KMS-11 (cell line): ENCODE data around the gene EPM2AIP1.
A peak's percentile ranks its signal among the peaks of the same experiment; 100 is the strongest.

Experiments
- H2AFZ ChIP-seq: fragments of 200-600 bp; sonication (generic); 2 replicates; pipeline ENCODE4 v1.6.1; 2016; ENCODE audit warnings: antibody characterized with exemption, mixed run types, low read depth
- H3K27ac ChIP-seq: fragments of 200-600 bp; sonication (generic); 2 replicates; pipeline ENCODE4 v1.6.1; 2016; ENCODE audit warnings: mild to moderate bottlenecking, mixed run types
- H3K27me3 ChIP-seq: fragments of 200-600 bp; sonication (generic); 2 replicates; pipeline ENCODE4 v1.6.1; 2017; ENCODE audit warnings: mild to moderate bottlenecking, low read depth, mixed run types, moderate library complexity; ENCODE audit not compliant: insufficient read depth
- H3K36me3 ChIP-seq: fragments of 200-600 bp; sonication (generic); 2 replicates; pipeline ENCODE4 v1.6.1; 2017; ENCODE audit warnings: mild to moderate bottlenecking, mixed run types; ENCODE audit not compliant: insufficient read depth
- H3K4me1 ChIP-seq: fragments of 200-600 bp; sonication (generic); 2 replicates; pipeline ENCODE4 v1.6.1; 2016; ENCODE audit warnings: mild to moderate bottlenecking, low read depth, mixed run types; ENCODE audit not compliant: poor library complexity, severe bottlenecking
- H3K4me2 ChIP-seq: fragments of 200-600 bp; sonication (generic); 2 replicates; pipeline ENCODE4 v1.7.0; 2016; ENCODE audit warnings: mild to moderate bottlenecking, mixed run types
- H3K4me3 ChIP-seq: fragments of 200-600 bp; sonication (generic); IDR thresholded peaks from 2 replicates; pipeline ENCODE4 v1.6.1; 2017; ENCODE audit warnings: low read depth, low read length, mixed read lengths; ENCODE audit not compliant: insufficient read depth
- H3K79me2 ChIP-seq: fragments of 200-600 bp; sonication (generic); 2 replicates; pipeline ENCODE4 v1.6.1; 2016; ENCODE audit warnings: low read depth, mixed run types; ENCODE audit not compliant: insufficient read depth
- H3K9ac ChIP-seq: fragments of 200-600 bp; sonication (generic); 2 replicates; pipeline ENCODE4 v1.6.1; 2016; ENCODE audit warnings: mild to moderate bottlenecking, mixed run types
- H4K20me1 ChIP-seq: fragments of 200-600 bp; sonication (generic); 2 replicates; pipeline ENCODE4 v1.6.1; 2016; ENCODE audit warnings: mild to moderate bottlenecking, mixed run types; ENCODE audit not compliant: insufficient read depth
- TF ChIP-seq, protein P1 (sequence below): fragments of 200-600 bp; sonication (generic); conservative IDR thresholded peaks from 2 replicates; pipeline ENCODE4 v1.6.1; 2017; ENCODE audit warnings: low read depth, mild to moderate bottlenecking, antibody characterized with exemption, low read length, moderate library complexity, mixed read lengths

The EPM2AIP1 gene

DNA sequence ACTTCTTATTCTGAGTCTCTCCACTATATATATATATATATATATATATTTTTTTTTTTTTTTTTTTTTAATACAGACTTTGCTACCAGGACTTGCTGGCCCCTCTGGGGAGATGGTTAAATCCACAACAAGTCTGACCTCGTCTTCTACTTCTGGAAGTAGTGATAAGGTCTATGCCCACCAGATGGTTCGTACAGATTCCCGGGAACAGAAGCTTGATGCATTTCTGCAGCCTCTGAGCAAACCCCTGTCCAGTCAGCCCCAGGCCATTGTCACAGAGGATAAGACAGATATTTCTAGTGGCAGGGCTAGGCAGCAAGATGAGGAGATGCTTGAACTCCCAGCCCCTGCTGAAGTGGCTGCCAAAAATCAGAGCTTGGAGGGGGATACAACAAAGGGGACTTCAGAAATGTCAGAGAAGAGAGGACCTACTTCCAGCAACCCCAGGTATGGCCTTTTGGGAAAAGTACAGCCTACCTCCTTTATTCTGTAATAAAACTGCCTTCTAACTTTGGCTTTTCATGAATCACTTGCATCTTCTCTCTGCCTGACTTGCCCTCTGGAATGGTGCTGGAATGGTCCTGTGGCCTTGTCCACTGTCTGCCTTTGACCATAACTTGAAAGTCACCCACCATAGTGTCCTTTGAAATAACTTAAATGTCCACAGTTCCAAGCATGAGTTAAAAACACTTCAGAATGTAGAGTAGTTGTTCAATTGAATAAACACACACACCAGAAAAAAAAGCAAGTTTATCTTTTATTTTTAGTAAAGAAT is 32.8 kb upstream of the EPM2AIP1 start:
- H3K4me1 ChIP-seq, result peaks cover 5% of the 10 kb centered on the region

DNA sequence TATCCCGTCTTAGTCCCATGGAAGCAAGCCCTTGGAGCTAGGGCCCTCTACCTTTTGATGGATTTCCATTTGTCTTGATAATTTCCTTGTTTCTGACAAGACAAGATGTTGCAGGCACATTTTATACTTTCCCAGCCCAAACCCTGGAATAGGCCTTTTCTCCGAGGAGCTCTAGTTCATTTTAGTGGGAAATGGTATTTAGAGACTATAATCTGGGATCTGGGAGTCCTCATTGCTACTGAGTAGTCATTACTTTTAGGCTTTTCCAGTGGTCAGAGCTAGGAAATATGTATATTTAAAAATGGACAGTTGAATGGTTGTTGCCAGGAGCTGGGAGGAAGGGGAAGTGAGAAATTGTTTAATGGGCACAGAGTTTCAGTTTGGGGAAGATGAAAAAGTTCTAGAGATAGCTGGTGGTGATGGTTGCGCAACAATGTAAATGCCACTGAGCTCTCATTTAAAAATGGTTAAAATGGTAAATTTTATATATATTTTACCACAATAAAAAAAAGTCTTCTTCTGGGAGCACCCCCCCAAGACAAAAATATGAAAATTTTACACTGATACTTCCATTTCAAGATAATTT is 32.0 kb upstream of the EPM2AIP1 start:
- Histone ChIP-seq H3K79me2 (no peaks in the 10 kb centered on the region), H2AFZ (no peak overlapping the region), H3K36me3 (no peaks in the 10 kb centered on the region), H3K4me2 (no peak overlapping the region), H4K20me1 (no peaks in the 10 kb centered on the region), H3K4me1 (peaks cover 5% of the 10 kb centered on the region), H3K9ac (no peak overlapping the region), H3K27me3 (no peaks in the 10 kb centered on the region), H3K27ac (no peak overlapping the region), H3K4me3 (no peak overlapping the region)
- TF ChIP-seq, protein P1, sequence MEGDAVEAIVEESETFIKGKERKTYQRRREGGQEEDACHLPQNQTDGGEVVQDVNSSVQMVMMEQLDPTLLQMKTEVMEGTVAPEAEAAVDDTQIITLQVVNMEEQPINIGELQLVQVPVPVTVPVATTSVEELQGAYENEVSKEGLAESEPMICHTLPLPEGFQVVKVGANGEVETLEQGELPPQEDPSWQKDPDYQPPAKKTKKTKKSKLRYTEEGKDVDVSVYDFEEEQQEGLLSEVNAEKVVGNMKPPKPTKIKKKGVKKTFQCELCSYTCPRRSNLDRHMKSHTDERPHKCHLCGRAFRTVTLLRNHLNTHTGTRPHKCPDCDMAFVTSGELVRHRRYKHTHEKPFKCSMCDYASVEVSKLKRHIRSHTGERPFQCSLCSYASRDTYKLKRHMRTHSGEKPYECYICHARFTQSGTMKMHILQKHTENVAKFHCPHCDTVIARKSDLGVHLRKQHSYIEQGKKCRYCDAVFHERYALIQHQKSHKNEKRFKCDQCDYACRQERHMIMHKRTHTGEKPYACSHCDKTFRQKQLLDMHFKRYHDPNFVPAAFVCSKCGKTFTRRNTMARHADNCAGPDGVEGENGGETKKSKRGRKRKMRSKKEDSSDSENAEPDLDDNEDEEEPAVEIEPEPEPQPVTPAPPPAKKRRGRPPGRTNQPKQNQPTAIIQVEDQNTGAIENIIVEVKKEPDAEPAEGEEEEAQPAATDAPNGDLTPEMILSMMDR, result no peak

More for the DNA sequence above, 32.8 kb upstream of the EPM2AIP1 start:
- Histone ChIP-seq H3K4me3 (no peak overlapping the region), H3K27me3 (no peaks in the 10 kb centered on the region), H2AFZ (no peak overlapping the region), H3K27ac (no peak overlapping the region), H3K36me3 (no peaks in the 10 kb centered on the region), H3K4me2 (no peak overlapping the region), H4K20me1 (no peaks in the 10 kb centered on the region), H3K79me2 (no peaks in the 10 kb centered on the region), H3K9ac (no peak overlapping the region)
- TF ChIP-seq, protein P1, result no peak

DNA sequence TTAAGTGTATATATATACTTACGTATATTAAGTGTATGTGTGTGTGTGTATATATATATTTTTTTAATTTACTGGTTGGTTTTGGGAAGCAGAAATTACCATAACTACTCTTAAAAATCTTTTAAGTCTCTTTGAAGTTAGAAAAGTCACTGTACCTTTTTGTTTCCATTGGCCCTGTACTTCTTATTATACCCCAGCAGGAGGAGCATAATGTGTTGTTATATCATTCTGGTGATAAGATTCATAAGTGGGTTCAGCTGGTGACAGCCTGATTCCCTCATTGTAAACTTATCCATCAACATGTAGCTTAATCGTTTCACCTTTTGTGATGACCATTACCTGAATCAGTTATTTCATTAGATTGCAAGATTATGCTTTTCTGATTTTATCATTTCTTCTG is 31.2 kb upstream of the EPM2AIP1 start:
- H3K27me3 ChIP-seq, result no peaks in the 10 kb centered on the region
- H3K4me3 ChIP-seq, result no peak overlapping the region
- H3K36me3 ChIP-seq, result no peaks in the 10 kb centered on the region
- peaks cover 5% of the 10 kb centered on the region for H3K4me1 ChIP-seq
- no peaks in the 10 kb centered on the region for H4K20me1 ChIP-seq
- no peak overlapping the region for H3K27ac ChIP-seq
- no peak overlapping the region for H3K9ac ChIP-seq
- H3K4me2 ChIP-seq, result no peak overlapping the region
- H3K79me2 ChIP-seq, result no peaks in the 10 kb centered on the region
- TF ChIP-seq, protein P1, result peak; percentile 32; the same call in 1 of the 2 replicates
- H2AFZ ChIP-seq, result no peak overlapping the region

DNA sequence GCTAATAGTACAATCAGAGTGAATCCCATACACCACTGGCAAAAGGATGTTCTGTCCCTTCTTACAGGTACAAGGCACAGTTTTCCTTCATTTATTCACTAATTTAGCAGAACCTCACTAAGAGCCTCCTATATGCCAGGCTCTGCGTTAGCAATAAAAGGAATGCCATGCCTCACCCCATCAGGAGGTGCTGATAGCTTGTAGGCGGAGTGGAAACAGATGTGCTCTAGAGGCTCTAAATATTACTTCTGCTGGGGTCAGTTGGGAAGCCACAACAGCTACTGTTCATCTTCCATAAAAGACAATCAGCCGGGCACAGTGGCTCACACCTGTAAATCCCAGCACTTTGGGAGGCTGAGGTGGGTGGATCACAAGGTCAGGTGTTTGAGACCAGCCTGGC is 24.8 kb upstream of the EPM2AIP1 start:
- no peak overlapping the region for H3K4me2 ChIP-seq
- H3K36me3 ChIP-seq, result no peaks in the 10 kb centered on the region; the same call in 1 of the 2 replicates

More for the DNA sequence above, 24.8 kb upstream of the EPM2AIP1 start:
- TF ChIP-seq, protein P1, result no peak
- Histone ChIP-seq H3K9ac (no peak overlapping the region), H2AFZ (no peak overlapping the region), H3K4me3 (no peak overlapping the region), H4K20me1 (no peaks in the 10 kb centered on the region), H3K27ac (no peak overlapping the region), H3K27me3 (no peaks in the 10 kb centered on the region), H3K4me1 (no peaks in the 10 kb centered on the region), H3K79me2 (no peaks in the 10 kb centered on the region)
